IMR-90 (cell line): ENCODE results near the gene FTO. TPM values are rescaled to one million over a fixed set of nuclear protein-coding genes. Genes with fewer than 3 reads are reported as not detected.

ENCODE experiments used
- ATAC-seq: fragments of 200-7000 bp; cut with Tn5 transposase; 2 replicates; pipeline ENCODE4 v1.9.1; 2020; ENCODE audit warnings: low read depth, mild to moderate bottlenecking, moderate library complexity
- BruUV-seq: library from RNA; stranded (reverse); fragments of 400-500 nt; replicated peaks from 2 replicates; lab custom pipeline; 2021; lab: Mats Ljungman, UMichigan
- CTCF ChIA-PET: fragments of 300-600 bp; formaldehyde crosslinking; extraction: SDS; loops from one replicate; lab custom pipeline; 2021; ENCODE audit warnings: antibody characterized with exemption; lab: Yijun Ruan, JAX
- POLR2A ChIA-PET: fragments of 300-600 bp; sonication (Branson Sonifier 250); formaldehyde crosslinking; loops from one replicate; lab custom pipeline; 2022; ENCODE audit warnings: antibody characterized with exemption; ENCODE audit not compliant: unreplicated experiment; lab: Charles Lee
- DNase-seq: peaks from one replicate; pipeline ENCODE4 v3.0.0; 2013
- H2AFZ ChIP-seq: replicated peaks from 2 replicates; pipeline ENCODE3; 2013; ENCODE audit warnings: low read length, mild to moderate bottlenecking; ENCODE audit not compliant: poor library complexity
- H2AK5ac ChIP-seq: 2 replicates; pipeline ENCODE4 v1.6.1; 2013; ENCODE audit warnings: low read depth, low read length, inconsistent platforms
- H2AK9ac ChIP-seq: replicated peaks from 2 replicates; pipeline ENCODE3; 2013; ENCODE audit warnings: mild to moderate bottlenecking, low read depth, low read length, moderate library complexity; ENCODE audit not compliant: poor library complexity
- H2BK120ac ChIP-seq: 2 replicates; pipeline ENCODE4 v1.6.1; 2013; ENCODE audit warnings: low read depth, low read length, inconsistent platforms
- H2BK15ac ChIP-seq: 3 replicates; pipeline ENCODE4 v1.6.1; 2013; ENCODE audit warnings: low read depth, low read length, inconsistent platforms
- H2BK20ac ChIP-seq: 2 replicates; pipeline ENCODE4 v1.6.1; 2013; ENCODE audit warnings: low read depth, mild to moderate bottlenecking, inconsistent platforms, low read length, moderate library complexity
- H2BK5ac ChIP-seq: 2 replicates; pipeline ENCODE4 v1.6.1; 2013; ENCODE audit warnings: mild to moderate bottlenecking, low read depth, low read length, inconsistent platforms; ENCODE audit not compliant: poor library complexity, severe bottlenecking
- H3K14ac ChIP-seq: replicated peaks from 2 replicates; pipeline ENCODE4 v1.6.1; 2013; ENCODE audit warnings: low read depth, low read length, inconsistent platforms
- H3K18ac ChIP-seq: 2 replicates; pipeline ENCODE4 v1.6.1; 2013; ENCODE audit warnings: low read depth, low read length, control low read depth
- H3K23ac ChIP-seq: 2 replicates; pipeline ENCODE4 v1.6.1; 2013; ENCODE audit warnings: low read depth, low read length, inconsistent platforms
- H3K27ac ChIP-seq: 2 replicates; pipeline ENCODE4 v1.5.1; 2013; ENCODE audit warnings: mild to moderate bottlenecking, control low read depth, low read length; ENCODE audit not compliant: insufficient read depth
- H3K27me3 ChIP-seq: 2 replicates; pipeline ENCODE4 v1.6.1; 2013; ENCODE audit warnings: low read length; ENCODE audit not compliant: control insufficient read depth, insufficient read depth
- H3K36me3 ChIP-seq: 2 replicates; pipeline ENCODE4 v1.6.1; 2013; ENCODE audit warnings: low read length, mixed read lengths; ENCODE audit not compliant: control insufficient read depth, insufficient read depth
- H3K4ac ChIP-seq: 2 replicates; pipeline ENCODE4 v1.6.1; 2013; ENCODE audit warnings: low read depth, low read length, inconsistent platforms
- H3K4me1 ChIP-seq: 2 replicates; pipeline ENCODE4 v1.6.1; 2013; ENCODE audit warnings: low read length, mixed read lengths; ENCODE audit not compliant: control insufficient read depth, insufficient read depth
- H3K4me2 ChIP-seq: 2 replicates; pipeline ENCODE4 v1.6.1; 2013; ENCODE audit warnings: low read depth, mild to moderate bottlenecking, control low read depth, low read length, moderate library complexity
- H3K4me3 ChIP-seq: 2 replicates; pipeline ENCODE4 v1.5.1; 2013; ENCODE audit warnings: low read depth, mild to moderate bottlenecking, control low read depth, low read length, moderate library complexity; ENCODE audit not compliant: insufficient read depth
- H3K56ac ChIP-seq: 2 replicates; pipeline ENCODE4 v1.6.1; 2013; ENCODE audit warnings: low read length, inconsistent platforms; ENCODE audit not compliant: insufficient read depth; ENCODE audit errors: extremely low read depth
- H3K79me1 ChIP-seq, 2 experiments: 2 replicates each; pipeline ENCODE4 v1.6.1; 2013; ENCODE audit warnings: low read length in 2 of 2, inconsistent platforms in 1 of 2, low read depth in 1 of 2
- H3K9ac ChIP-seq: 2 replicates; pipeline ENCODE4 v1.6.1; 2013; ENCODE audit warnings: low read depth, low read length, control low read depth
- H3K9me1 ChIP-seq: 2 replicates; pipeline ENCODE4 v1.6.1; 2013; ENCODE audit warnings: low read length, inconsistent platforms; ENCODE audit not compliant: insufficient read depth
- H3K9me3 ChIP-seq: 2 replicates; pipeline ENCODE4 v1.6.1; 2013; ENCODE audit warnings: low read length; ENCODE audit not compliant: control insufficient read depth, insufficient read depth
- H4K20me1 ChIP-seq: 2 replicates; pipeline ENCODE4 v1.6.1; 2013; ENCODE audit warnings: low read length, inconsistent platforms; ENCODE audit not compliant: insufficient read depth
- H4K5ac ChIP-seq: 2 replicates; pipeline ENCODE4 v1.6.1; 2013; ENCODE audit warnings: mild to moderate bottlenecking, low read depth, low read length, control low read depth
- H4K8ac ChIP-seq, 2 experiments: 2 replicates each; pipeline ENCODE4 v1.6.1; 2013; ENCODE audit warnings: low read depth in 2 of 2, low read length in 2 of 2, control low read depth in 1 of 2, inconsistent platforms in 1 of 2
- H4K91ac ChIP-seq: 2 replicates; pipeline ENCODE4 v1.6.1; 2013; ENCODE audit warnings: low read depth, low read length, inconsistent platforms; ENCODE audit not compliant: insufficient read depth
- BHLHE40 ChIP-seq: fragments of 150-350 bp; IDR thresholded peaks from 2 replicates; pipeline ENCODE4 v1.6.1; 2016; ENCODE audit warnings: mild to moderate bottlenecking, low read depth, low read length
- CEBPB ChIP-seq: IDR thresholded peaks from 2 replicates; pipeline ENCODE4 v1.6.1; 2012; ENCODE audit warnings: low read depth, low read length, improper control_type of control experiment
- CHD1 ChIP-seq: IDR thresholded peaks from 2 replicates; pipeline ENCODE4 v1.6.1; 2012; ENCODE audit warnings: low read depth, low read length, improper control_type of control experiment
- CTCF ChIP-seq: conservative IDR thresholded peaks from 2 replicates; pipeline ENCODE4 v1.5.1; 2012; ENCODE audit warnings: mild to moderate bottlenecking, low read depth, low read length, improper control_type of control experiment
- ELK1 ChIP-seq: fragments of 150-350 bp; IDR thresholded peaks from 2 replicates; pipeline ENCODE4 v1.6.1; 2016; ENCODE audit warnings: low read depth, mild to moderate bottlenecking, low read length, moderate library complexity, borderline replicate concordance
- FOS ChIP-seq: fragments of 150-350 bp; IDR thresholded peaks from 2 replicates; pipeline ENCODE4 v1.6.1; 2016; ENCODE audit warnings: low read depth, low read length
- MAFK ChIP-seq: IDR thresholded peaks from 2 replicates; pipeline ENCODE4 v1.6.1; 2012; ENCODE audit warnings: low read depth, low read length, improper control_type of control experiment
- MAZ ChIP-seq: IDR thresholded peaks from 2 replicates; pipeline ENCODE4 v1.6.1; 2012; ENCODE audit warnings: low read depth, mild to moderate bottlenecking, low read length, improper control_type of control experiment, moderate library complexity, borderline replicate concordance
- MXI1 ChIP-seq: IDR thresholded peaks from 2 replicates; pipeline ENCODE4 v1.6.1; 2012; ENCODE audit warnings: low read depth, mild to moderate bottlenecking, low read length, moderate library complexity, borderline replicate concordance
- NFE2L2 ChIP-seq: fragments of 150-350 bp; IDR thresholded peaks from 2 replicates; pipeline ENCODE4 v1.6.1; 2016; ENCODE audit warnings: low read depth, mild to moderate bottlenecking, low read length
- POLR2A ChIP-seq: IDR thresholded peaks from 2 replicates; pipeline ENCODE4 v1.6.1; 2012; ENCODE audit warnings: mild to moderate bottlenecking, low read depth, low read length
- RAD21 ChIP-seq: IDR thresholded peaks from 2 replicates; pipeline ENCODE4 v1.6.1; 2012; ENCODE audit warnings: low read length, improper control_type of control experiment
- RCOR1 ChIP-seq: IDR thresholded peaks from 2 replicates; pipeline ENCODE4 v1.6.1; 2012; ENCODE audit warnings: mild to moderate bottlenecking, low read length, improper control_type of control experiment; ENCODE audit not compliant: insufficient replicate concordance
- RFX5 ChIP-seq: IDR thresholded peaks from 2 replicates; pipeline ENCODE4 v1.8.0; 2012; ENCODE audit warnings: low read depth, mild to moderate bottlenecking, low read length, moderate library complexity
- SMC3 ChIP-seq: fragments of 150-350 bp; IDR thresholded peaks from 2 replicates; pipeline ENCODE4 v1.6.1; 2016; ENCODE audit warnings: low read depth, mild to moderate bottlenecking, antibody characterized with exemption, low read length, moderate library complexity
- USF2 ChIP-seq: fragments of 150-350 bp; IDR thresholded peaks from 2 replicates; pipeline ENCODE4 v1.6.1; 2017; ENCODE audit warnings: mild to moderate bottlenecking, antibody characterized with exemption, low read length, low read depth
- WGBS, 2 experiments: methylation state at CpG; one replicate each; pipeline versions ENCODE4 v1.1.5 to v1.1.7; 2013; ENCODE audit warnings: missing lambda C conversion rate in 2 of 2; ENCODE audit not compliant: insufficient read length in 1 of 2; ENCODE audit errors: extremely low coverage in 2 of 2; 5-methylcytosine and 5-hydroxymethylcytosine counted together
- dilution Hi-C: fragments of 300-500 bp; cut with HindIII; formaldehyde crosslinking; loops from one replicate; pipeline ENCODE4 v1.14.3; 2018; ENCODE audit warnings: low sequenced_read_pairs; ENCODE audit not compliant: unreplicated experiment
- in situ Hi-C: fragments of 300-500 bp; cut with MboI; formaldehyde crosslinking; loops from 3 replicates; pipeline ENCODE4 v1.14.3; 2019; ENCODE audit warnings: low sequenced_read_pairs, inconsistent platforms, mixed read lengths
- intact Hi-C: fragments of 100-400 bp; cut with micrococcal nuclease; formaldehyde crosslinking; loops from 2 replicates; pipeline ENCODE4 v1.10.0; 2022
- polyA plus RNA-seq, 3 experiments: library from polyadenylated mRNA; depleted of rRNA; stranded (reverse); fragments of >200 nt; gene quantifications; 2 replicates each; pipeline ENCODE4 v1.2.3, GENCODE V29; 2012; ENCODE audit warnings: low replicate concordance in 1 of 3
- total RNA-seq: library from RNA; depleted of rRNA; stranded (reverse); fragments of >200 nt; gene quantifications from 2 replicates; pipeline ENCODE4 v1.2.3, GENCODE V29; 2012

The FTO gene
- total and polyA plus RNA-seq, 2 of the 4 experiments (the other 2 are of a cell fraction): 70.3 to 132 TPM

- Histone ChIP-seq H3K56ac (no peak overlapping the region), H2AFZ (no peak overlapping the region), H3K4me3 (no peak overlapping the region), H3K79me1 (peaks cover 0 to 7% of the 10 kb centered on the region in 2 experiments; a peak in 3 of 4 replicates), H4K20me1 (no peaks in the 10 kb centered on the region), H2BK15ac (no peak overlapping the region), H3K27ac (no peak overlapping the region), H2BK20ac (no peak overlapping the region), H3K9me1 (peaks cover 8% of the 10 kb centered on the region), H3K4me1 (peaks cover 10% of the 10 kb centered on the region), H4K8ac (no peak overlapping the region), H2BK120ac (no peak overlapping the region), H4K5ac (no peak overlapping the region), H2BK5ac (no peak overlapping the region), H3K18ac (no peak overlapping the region), H2AK9ac (no peak overlapping the region), H2AK5ac (no peak overlapping the region), H3K36me3 (no peaks in the 10 kb centered on the region), H3K14ac (no peak overlapping the region), H4K91ac (no peak overlapping the region), H3K23ac (no peak overlapping the region), H3K9me3 (no peaks in the 10 kb centered on the region), H3K4me2 (no peak overlapping the region), H3K9ac (no peak overlapping the region), H3K27me3 (no peaks in the 10 kb centered on the region), H3K4ac (no peak overlapping the region)
- DNase-seq (no peak), ATAC-seq (no peak)
- WGBS, 2 experiments: 100% methylated on average over 1 of the region's 3 CpGs; no CpG with 5 or more reads in 1 of the 2 experiments
- POLR2A ChIA-PET: no interaction called here
- in situ Hi-C loops (no loop called here), dilution Hi-C loops (no loop called here), intact Hi-C loops (no loop called here)
- BruUV-seq: no TSS peak
- CTCF ChIA-PET: no interaction called here
- TF ChIP-seq RCOR1: no peak
- no peak for TF ChIP-seq POLR2A
- TF ChIP-seq MXI1: no peak
- TF ChIP-seq BHLHE40: no peak
- TF ChIP-seq MAZ: no peak
- TF ChIP-seq NFE2L2: no peak
- no peak for TF ChIP-seq RFX5
- no peak for TF ChIP-seq SMC3
- TF ChIP-seq ELK1: no peak
- TF ChIP-seq MAFK: no peak
- no peak for TF ChIP-seq USF2
- no peak for TF ChIP-seq CEBPB
- TF ChIP-seq CTCF: no peak
- no peak for TF ChIP-seq FOS
- TF ChIP-seq CHD1: no peak
- no peak for TF ChIP-seq RAD21
Observed at GRCh38 chr16:53989597-53989996, 285.6 kb downstream of the FTO start.
